GM13977 (cell line): ENCODE data around the gene FAM228A.
"Not testable (repeated sequence)": the region's sequence is repeated elsewhere in the genome, so short reads cannot be mapped to it uniquely, and the experiment has no call there.

ENCODE experiments used
- DNase-seq: peaks from one replicate; pipeline ENCODE4 v3.0.0; 2012; ENCODE audit warnings: low spot score
- in situ Hi-C: fragments of 300-500 bp; cut with MboI; formaldehyde crosslinking; loops from one replicate; pipeline ENCODE4 v1.12.0; 2022; ENCODE audit warnings: low sequenced_read_pairs, low pct_unique_long_range_greater_than_20kb, mixed read lengths, inconsistent platforms; ENCODE audit not compliant: unreplicated experiment
- TF ChIP-seq, protein P1 (sequence below): IDR thresholded peaks from 2 replicates; pipeline ENCODE4 v1.5.1; 2012; ENCODE audit warnings: mild to moderate bottlenecking, control low read depth; ENCODE audit not compliant: insufficient read depth; ENCODE audit errors: extremely low read depth, missing control alignments

FAM228A gene

GRCh38 chr2:24183366-24184069, 8.7 kb downstream of the FAM228A start:
- in situ Hi-C loops = no loop called here
- no peak for DNase-seq
- TF ChIP-seq, protein P1, sequence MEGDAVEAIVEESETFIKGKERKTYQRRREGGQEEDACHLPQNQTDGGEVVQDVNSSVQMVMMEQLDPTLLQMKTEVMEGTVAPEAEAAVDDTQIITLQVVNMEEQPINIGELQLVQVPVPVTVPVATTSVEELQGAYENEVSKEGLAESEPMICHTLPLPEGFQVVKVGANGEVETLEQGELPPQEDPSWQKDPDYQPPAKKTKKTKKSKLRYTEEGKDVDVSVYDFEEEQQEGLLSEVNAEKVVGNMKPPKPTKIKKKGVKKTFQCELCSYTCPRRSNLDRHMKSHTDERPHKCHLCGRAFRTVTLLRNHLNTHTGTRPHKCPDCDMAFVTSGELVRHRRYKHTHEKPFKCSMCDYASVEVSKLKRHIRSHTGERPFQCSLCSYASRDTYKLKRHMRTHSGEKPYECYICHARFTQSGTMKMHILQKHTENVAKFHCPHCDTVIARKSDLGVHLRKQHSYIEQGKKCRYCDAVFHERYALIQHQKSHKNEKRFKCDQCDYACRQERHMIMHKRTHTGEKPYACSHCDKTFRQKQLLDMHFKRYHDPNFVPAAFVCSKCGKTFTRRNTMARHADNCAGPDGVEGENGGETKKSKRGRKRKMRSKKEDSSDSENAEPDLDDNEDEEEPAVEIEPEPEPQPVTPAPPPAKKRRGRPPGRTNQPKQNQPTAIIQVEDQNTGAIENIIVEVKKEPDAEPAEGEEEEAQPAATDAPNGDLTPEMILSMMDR = no peak

GRCh38 chr2:24189551-24189950, 14.7 kb downstream of the FAM228A start:
- DNase-seq = no peak
- in situ Hi-C loops = no loop called here
- TF ChIP-seq, protein P1 = no peak

DNA sequence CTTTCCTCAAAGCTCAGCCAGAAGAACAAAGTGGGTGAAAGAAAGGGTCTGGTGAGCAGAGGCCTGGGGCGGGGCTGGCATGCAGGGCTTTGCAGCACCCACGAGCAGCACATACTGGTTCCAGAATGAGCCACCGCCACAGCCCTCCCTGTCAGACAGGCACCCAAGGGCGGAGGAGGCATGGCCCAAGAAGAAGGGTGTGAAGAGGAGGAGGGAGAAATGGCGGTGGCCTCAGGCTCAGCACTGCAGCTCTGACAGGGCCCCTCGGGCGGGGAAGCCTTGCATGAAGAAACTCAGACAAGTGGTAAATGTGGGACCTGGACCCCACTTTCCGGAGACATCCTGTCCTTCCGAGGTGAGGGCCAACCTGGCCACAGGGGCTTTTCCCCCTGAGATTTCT, 15.7 kb downstream of the FAM228A start:
- in situ Hi-C loops = no loop called here
- DNase-seq = no peak
- TF ChIP-seq, protein P1 = no peak

GRCh38 chr2:24191156-24191555, 16.3 kb downstream of the FAM228A start:
- in situ Hi-C loops = no loop called here
- no peak for DNase-seq
- TF ChIP-seq, protein P1 = no peak

- in situ Hi-C loops = no loop called here
- TF ChIP-seq, protein P1 = no peak
- DNase-seq = no peak
Measured at GRCh38 chr2:24191848-24192247, 17.0 kb downstream of the FAM228A start.

DNA sequence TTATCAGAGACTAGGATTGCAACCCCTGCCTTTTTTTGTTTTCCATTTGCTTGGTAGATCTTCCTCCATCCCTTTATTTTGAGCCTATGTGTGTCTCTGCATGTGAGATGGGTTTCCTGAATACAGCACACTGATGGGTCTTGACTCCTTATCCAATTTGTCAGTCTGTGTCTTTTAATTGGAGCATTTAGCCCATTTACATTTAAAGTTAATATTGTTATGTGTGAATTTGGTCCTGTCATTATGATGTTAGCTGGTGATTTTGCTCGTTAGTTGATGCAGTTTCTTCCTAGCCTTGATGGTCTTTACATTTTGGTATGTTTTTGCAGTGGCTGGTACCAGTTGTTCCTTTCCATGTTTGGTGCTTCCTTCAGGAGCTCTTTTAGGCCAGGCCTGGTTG, 22.4 kb downstream of the FAM228A start:
- in situ Hi-C loops, DNase-seq: not testable (repeated sequence)

DNA sequence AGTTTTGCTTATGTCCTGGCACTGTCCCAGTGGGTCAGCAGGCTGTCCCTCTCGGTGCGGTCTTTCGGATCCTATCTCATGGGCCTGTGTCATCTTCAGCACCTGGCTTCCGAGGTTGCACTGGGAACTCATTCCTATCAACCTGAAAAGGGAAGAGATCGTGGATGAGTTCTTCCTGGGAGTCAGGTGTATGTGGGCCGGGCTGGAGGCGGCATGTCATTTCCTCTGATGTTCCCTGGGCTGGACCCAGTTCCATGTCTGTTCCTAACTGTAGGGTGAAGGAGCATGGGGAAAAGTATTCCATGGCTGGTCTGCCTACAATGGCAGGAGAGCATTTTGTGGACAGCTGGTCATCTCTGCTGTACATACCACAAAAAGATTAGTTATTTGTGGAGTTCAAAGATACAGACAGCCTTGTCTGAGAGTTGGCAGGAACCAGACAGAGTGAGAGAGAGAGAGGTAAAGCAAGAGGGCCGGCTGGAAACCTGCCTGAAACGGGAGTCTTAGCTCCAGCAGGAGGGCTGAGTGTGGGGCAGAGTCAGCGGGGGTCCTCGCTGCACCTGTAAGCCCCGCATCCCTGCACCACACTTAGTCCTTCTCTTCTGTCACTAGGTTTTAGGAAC, 25.2 kb downstream of the FAM228A start:
- in situ Hi-C loops = no loop called here
- TF ChIP-seq, protein P1 = no peak
- no peak for DNase-seq
